Astrocyte of the cerebellum (primary cell): Measurements from ENCODE around the gene TMOD1.
"Not testable (repeated sequence)": the region's sequence is repeated elsewhere in the genome, so short reads cannot be mapped to it uniquely, and the experiment has no call there.

Source experiments
- DNase-seq: peaks from one replicate; pipeline ENCODE4 v3.0.0-alpha.2; 2011; ENCODE audit warnings: low read depth
- H3K4me3 ChIP-seq: 2 replicates; pipeline ENCODE4 v1.5.1; 2011; ENCODE audit warnings: mild to moderate bottlenecking, low read depth, low read length, moderate library complexity
- CTCF ChIP-seq: IDR thresholded peaks from 2 replicates; pipeline ENCODE4 v1.5.1; 2012; ENCODE audit warnings: low read length, low read depth, moderate library complexity, mild to moderate bottlenecking; ENCODE audit errors: missing control alignments
- in situ Hi-C: cut with HindIII; loops from 2 replicates; pipeline ENCODE4 v1.10.0; 2017; ENCODE audit warnings: low sequenced_read_pairs

The TMOD1 gene

GRCh38 chr9:97600531-97601227 is 99.2 kb downstream of the TMOD1 start:
- H3K4me3 ChIP-seq = no peak overlapping the region
- TF ChIP-seq CTCF = no peak
- DNase-seq = no peak
- in situ Hi-C loops = loop anchor here (25.0 kb wide), 1 partner anchor 138 kb away; no protein-coding TSS in a partner anchor

- TF ChIP-seq CTCF = no peak
- in situ Hi-C loops = loop anchor here (25.0 kb wide), 1 partner anchor 139 kb away; no protein-coding TSS in a partner anchor
- H3K4me3 ChIP-seq = no peak overlapping the region
- DNase-seq = no peak
Observed at GRCh38 chr9:97601228-97601898, 99.9 kb downstream of the TMOD1 start.

GRCh38 chr9:97602430-97602829 is 101.0 kb downstream of the TMOD1 start:
- in situ Hi-C loops = loop anchor here (25.0 kb wide), 1 partner anchor 140 kb away; no protein-coding TSS in a partner anchor
- DNase-seq = no peak
- H3K4me3 ChIP-seq = no peak overlapping the region
- TF ChIP-seq CTCF = no peak

GRCh38 chr9:97604901-97605645 is 103.6 kb downstream of the TMOD1 start:
- in situ Hi-C loops = loop anchor here (25.0 kb wide), 1 partner anchor 143 kb away; no protein-coding TSS in a partner anchor
- no peak overlapping the region for H3K4me3 ChIP-seq
- no peak for DNase-seq

GRCh38 chr9:97615439-97616072 is 114.1 kb downstream of the TMOD1 start:
- no peak overlapping the region for H3K4me3 ChIP-seq
- DNase-seq = peak; percentile 47
- TF ChIP-seq CTCF = peak; percentile 81
- in situ Hi-C loops = loop anchor here (25.0 kb wide), 1 partner anchor 153 kb away; no protein-coding TSS in a partner anchor

More at GRCh38 chr9:97604901-97605645, 103.6 kb downstream of the TMOD1 start:
- TF ChIP-seq CTCF = no peak

GRCh38 chr9:97617939-97618416 is 116.5 kb downstream of the TMOD1 start:
- no peak for TF ChIP-seq CTCF

GRCh38 chr9:97620063-97620462 is 118.6 kb downstream of the TMOD1 start:
- H3K4me3 ChIP-seq, DNase-seq: not testable (repeated sequence)
- in situ Hi-C loops = loop anchor here (25.0 kb wide), 1 partner anchor 158 kb away; no protein-coding TSS in a partner anchor

More at GRCh38 chr9:97617939-97618416, 116.5 kb downstream of the TMOD1 start:
- in situ Hi-C loops = loop anchor here (25.0 kb wide), 1 partner anchor 156 kb away; no protein-coding TSS in a partner anchor
- H3K4me3 ChIP-seq = no peak overlapping the region
- no peak for DNase-seq

- in situ Hi-C loops = loop anchor here (25.0 kb wide), 1 partner anchor 160 kb away; no protein-coding TSS in a partner anchor
- H3K4me3 ChIP-seq, DNase-seq: not testable (repeated sequence)
Observed at GRCh38 chr9:97622483-97622882, 121.0 kb downstream of the TMOD1 start.
